Glutamatergic neuron (in vitro differentiated cells): ENCODE measurements around the gene DICER1. TPM values are rescaled to one million over a fixed set of nuclear protein-coding genes. Genes with fewer than 3 reads are reported as not detected.

Source experiments
- DNase-seq: peaks from one replicate; pipeline ENCODE4 v3.0.0; 2022
- H3K27ac Mint-ChIP-seq: one replicate; pipeline ENCODE4 v1.8.0; 2020; ENCODE audit warnings: mild to moderate bottlenecking, mixed read lengths, inconsistent platforms; ENCODE audit not compliant: unreplicated experiment
- H3K27me3 Mint-ChIP-seq: one replicate; pipeline ENCODE4 v1.8.0; 2020; ENCODE audit warnings: mild to moderate bottlenecking, moderate library complexity, mixed read lengths, inconsistent platforms; ENCODE audit not compliant: unreplicated experiment
- H3K36me3 Mint-ChIP-seq: one replicate; pipeline ENCODE4 v1.8.0; 2020; ENCODE audit warnings: mild to moderate bottlenecking, mixed read lengths, inconsistent platforms; ENCODE audit not compliant: unreplicated experiment
- H3K4me1 Mint-ChIP-seq: one replicate; pipeline ENCODE4 v1.8.0; 2020; ENCODE audit warnings: mild to moderate bottlenecking, low read depth, mixed read lengths, inconsistent platforms; ENCODE audit not compliant: unreplicated experiment
- H3K4me3 Mint-ChIP-seq: one replicate; pipeline ENCODE4 v1.8.0; 2020; ENCODE audit warnings: mild to moderate bottlenecking, mixed read lengths, inconsistent platforms; ENCODE audit not compliant: unreplicated experiment
- H3K9me3 Mint-ChIP-seq: one replicate; pipeline ENCODE4 v1.8.0; 2020; ENCODE audit warnings: mild to moderate bottlenecking, moderate library complexity, mixed read lengths, inconsistent platforms; ENCODE audit not compliant: unreplicated experiment
- total RNA-seq: library from RNA; stranded (reverse); fragmentation: NEBNext Ultra II Directional; extraction: Animal tissue kit (Norgen Biotek cat#: 25700); gene quantifications from one replicate; pipeline ENCODE4 v1.2.1, GENCODE V29; 2021; ENCODE audit not compliant: unreplicated experiment
- TF ChIP-seq, protein P1 (sequence below): fragments of 200-600 bp; sonication (generic); IDR thresholded peaks from one replicate; pipeline ENCODE4 v1.5.0; 2021; ENCODE audit not compliant: partially characterized antibody, unreplicated experiment

The DICER1 gene
- total RNA-seq, 1 donor from 2014 or later = 113 TPM

GRCh38 chr14:95072310-95072905 lies 84.9 kb downstream of the DICER1 start:
- Mint-ChIP-seq H3K4me3 (no peak overlapping the region), H3K27me3 (no peaks in the 10 kb centered on the region), H3K27ac (no peak overlapping the region), H3K4me1 (no peaks in the 10 kb centered on the region), H3K9me3 (peaks cover 1% of the 10 kb centered on the region), H3K36me3 (no peaks in the 10 kb centered on the region)
- DNase-seq = no peak
- TF ChIP-seq, protein P1, sequence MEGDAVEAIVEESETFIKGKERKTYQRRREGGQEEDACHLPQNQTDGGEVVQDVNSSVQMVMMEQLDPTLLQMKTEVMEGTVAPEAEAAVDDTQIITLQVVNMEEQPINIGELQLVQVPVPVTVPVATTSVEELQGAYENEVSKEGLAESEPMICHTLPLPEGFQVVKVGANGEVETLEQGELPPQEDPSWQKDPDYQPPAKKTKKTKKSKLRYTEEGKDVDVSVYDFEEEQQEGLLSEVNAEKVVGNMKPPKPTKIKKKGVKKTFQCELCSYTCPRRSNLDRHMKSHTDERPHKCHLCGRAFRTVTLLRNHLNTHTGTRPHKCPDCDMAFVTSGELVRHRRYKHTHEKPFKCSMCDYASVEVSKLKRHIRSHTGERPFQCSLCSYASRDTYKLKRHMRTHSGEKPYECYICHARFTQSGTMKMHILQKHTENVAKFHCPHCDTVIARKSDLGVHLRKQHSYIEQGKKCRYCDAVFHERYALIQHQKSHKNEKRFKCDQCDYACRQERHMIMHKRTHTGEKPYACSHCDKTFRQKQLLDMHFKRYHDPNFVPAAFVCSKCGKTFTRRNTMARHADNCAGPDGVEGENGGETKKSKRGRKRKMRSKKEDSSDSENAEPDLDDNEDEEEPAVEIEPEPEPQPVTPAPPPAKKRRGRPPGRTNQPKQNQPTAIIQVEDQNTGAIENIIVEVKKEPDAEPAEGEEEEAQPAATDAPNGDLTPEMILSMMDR = no peak

DNA sequence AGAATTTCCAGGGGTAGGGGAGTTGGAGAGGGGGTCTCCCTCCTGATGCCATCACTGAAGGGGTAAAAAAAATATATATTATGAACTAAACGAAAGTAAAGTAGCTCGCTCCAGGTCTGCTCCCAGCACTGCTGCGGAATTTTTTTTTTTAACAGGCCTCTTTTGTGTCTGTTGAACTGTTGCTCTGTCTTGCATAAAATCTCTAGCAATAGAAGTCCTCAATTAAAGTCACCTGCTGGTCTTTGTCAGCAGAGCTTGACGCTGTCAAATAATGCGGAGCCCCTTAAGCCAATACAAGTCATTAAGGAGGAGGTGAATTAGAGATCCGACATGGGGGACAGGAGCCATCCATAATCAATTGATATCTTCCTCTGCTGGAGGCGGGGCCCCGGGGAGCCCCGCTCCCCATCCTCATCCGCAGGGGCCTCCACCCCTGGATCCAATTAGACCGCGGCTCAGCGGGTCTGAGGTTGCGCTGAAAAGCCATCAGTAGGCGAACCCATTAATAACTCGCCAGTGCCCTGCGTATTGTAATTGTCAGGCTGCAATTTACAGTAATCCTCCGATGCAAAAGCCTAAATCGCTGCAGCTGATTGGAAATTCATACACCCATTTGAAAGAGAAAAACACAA lies 85.6 kb downstream of the DICER1 start:
- Mint-ChIP-seq H3K36me3 (no peaks in the 10 kb centered on the region), H3K4me3 (no peak overlapping the region), H3K9me3 (peaks cover 1% of the 10 kb centered on the region), H3K27ac (no peak overlapping the region), H3K4me1 (no peaks in the 10 kb centered on the region), H3K27me3 (no peaks in the 10 kb centered on the region)
- TF ChIP-seq, protein P1 = no peak
- no peak for DNase-seq

GRCh38 chr14:95070748-95071435 lies 86.4 kb downstream of the DICER1 start:
- no peaks in the 10 kb centered on the region for H3K4me1 Mint-ChIP-seq
- DNase-seq = no peak
- no peak overlapping the region for H3K27ac Mint-ChIP-seq
- TF ChIP-seq, protein P1 = no peak
- H3K4me3 Mint-ChIP-seq = no peak overlapping the region
- no peaks in the 10 kb centered on the region for H3K36me3 Mint-ChIP-seq
- H3K9me3 Mint-ChIP-seq = no peaks in the 10 kb centered on the region
- H3K27me3 Mint-ChIP-seq = no peaks in the 10 kb centered on the region

DNA sequence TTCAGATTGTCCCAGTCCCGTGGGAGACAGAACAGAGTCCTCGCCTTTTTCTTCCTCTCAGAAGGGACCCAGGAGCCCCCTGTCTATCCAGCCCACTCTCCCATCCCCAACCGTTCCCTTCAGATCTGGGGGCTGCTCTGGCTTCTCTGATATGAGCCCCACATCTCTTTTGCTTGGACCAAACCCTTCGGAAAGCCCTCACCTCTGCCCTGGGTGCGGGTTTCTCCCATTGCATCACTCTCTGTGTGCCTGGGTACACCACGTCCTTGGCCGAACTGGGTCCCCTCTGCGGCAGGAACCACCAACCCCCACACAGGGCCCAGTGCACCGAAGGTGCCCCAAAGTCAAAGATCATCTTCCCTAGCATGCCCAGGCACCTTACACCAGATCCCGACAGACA lies 87.8 kb downstream of the DICER1 start:
- Mint-ChIP-seq H3K4me3 (no peak overlapping the region), H3K4me1 (peaks cover 1% of the 10 kb centered on the region), H3K9me3 (no peaks in the 10 kb centered on the region), H3K27me3 (peaks cover under 1% of the 10 kb centered on the region), H3K27ac (no peak overlapping the region), H3K36me3 (no peaks in the 10 kb centered on the region)
- TF ChIP-seq, protein P1 = no peak
- DNase-seq = no peak

DNA sequence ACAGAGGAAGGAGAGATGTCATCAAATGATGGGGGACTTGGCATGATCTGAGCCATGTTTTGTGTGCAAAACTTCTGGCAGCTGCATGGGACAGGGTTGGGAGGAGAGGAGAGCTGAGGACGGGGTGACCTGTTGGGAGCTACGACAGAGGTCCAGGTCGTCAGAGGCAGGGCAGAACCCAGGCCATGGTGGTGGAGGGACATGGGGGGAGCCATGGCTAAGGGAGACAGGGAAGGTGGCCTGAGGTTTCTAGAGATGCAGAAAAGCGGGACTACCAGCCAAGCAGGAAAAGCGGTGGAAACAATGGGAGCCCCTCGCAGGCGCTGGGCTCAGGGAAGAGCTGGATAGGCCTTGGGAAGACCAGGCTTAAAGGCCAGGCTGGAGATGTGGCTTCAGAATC lies 88.3 kb downstream of the DICER1 start:
- Mint-ChIP-seq H3K27me3 (peaks cover 2% of the 10 kb centered on the region), H3K9me3 (peaks cover 3% of the 10 kb centered on the region)

More for the DNA sequence above, 88.3 kb downstream of the DICER1 start:
- H3K4me3 Mint-ChIP-seq = no peak overlapping the region
- H3K36me3 Mint-ChIP-seq = no peaks in the 10 kb centered on the region
- no peak overlapping the region for H3K27ac Mint-ChIP-seq
- TF ChIP-seq, protein P1 = no peak
- no peak for DNase-seq
- peaks cover 2% of the 10 kb centered on the region for H3K4me1 Mint-ChIP-seq
